ENCODE results near the gene GPR65. TPM values are rescaled to one million over a fixed set of nuclear protein-coding genes. Genes with fewer than 3 reads are reported as not detected.

The GPR65 gene
- total RNA-seq, 1 donor from 2014 or later, result not detected

GRCh38 chr14:87967496-87967895 lies 37.4 kb upstream of the GPR65 start:
- Mint-ChIP-seq H3K27me3 (ENCODE audit: unreplicated experiment) (no peaks in the 10 kb centered on the region), H3K9me3 (ENCODE audit: unreplicated experiment) (no peaks in the 10 kb centered on the region), H3K36me3 (ENCODE audit: unreplicated experiment) (peaks cover 14% of the 10 kb centered on the region), H3K27ac (ENCODE audit: unreplicated experiment) (no peak overlapping the region), H3K4me1 (ENCODE audit: unreplicated experiment) (peaks cover 4% of the 10 kb centered on the region), H3K4me3 (ENCODE audit: unreplicated experiment) (no peak overlapping the region)
- DNase-seq (ENCODE audit: extremely low spot score, unreplicated experiment), result no peak
- no peak for TF ChIP-seq CTCF (IDR thresholded peaks at IDR 0.05)

GRCh38 chr14:87971010-87971409 lies 33.9 kb upstream of the GPR65 start:
- Mint-ChIP-seq H3K27ac (ENCODE audit: unreplicated experiment) (no peak overlapping the region), H3K27me3 (ENCODE audit: unreplicated experiment) (no peaks in the 10 kb centered on the region), H3K36me3 (ENCODE audit: unreplicated experiment) (peaks cover 11% of the 10 kb centered on the region), H3K9me3 (ENCODE audit: unreplicated experiment) (no peaks in the 10 kb centered on the region), H3K4me3 (ENCODE audit: unreplicated experiment) (no peak overlapping the region), H3K4me1 (ENCODE audit: unreplicated experiment) (peaks cover 4% of the 10 kb centered on the region)
- DNase-seq (ENCODE audit: extremely low spot score, unreplicated experiment), result no peak
- no peak for TF ChIP-seq CTCF (IDR thresholded peaks at IDR 0.05)

- H3K36me3 Mint-ChIP-seq (ENCODE audit: unreplicated experiment), result peaks cover 19% of the 10 kb centered on the region
- H3K4me1 Mint-ChIP-seq (ENCODE audit: unreplicated experiment), result no peaks in the 10 kb centered on the region
- H3K27ac Mint-ChIP-seq (ENCODE audit: unreplicated experiment), result no peak overlapping the region
- no peak for TF ChIP-seq CTCF (IDR thresholded peaks at IDR 0.05)
- no peaks in the 10 kb centered on the region for H3K9me3 Mint-ChIP-seq (ENCODE audit: unreplicated experiment)
- DNase-seq (ENCODE audit: extremely low spot score, unreplicated experiment), result no peak
- H3K4me3 Mint-ChIP-seq (ENCODE audit: unreplicated experiment), result no peak overlapping the region
- no peaks in the 10 kb centered on the region for H3K27me3 Mint-ChIP-seq (ENCODE audit: unreplicated experiment)
Measured at GRCh38 chr14:87975636-87976035, 29.3 kb upstream of the GPR65 start.

GRCh38 chr14:87979689-87980088 lies 25.2 kb upstream of the GPR65 start:
- Mint-ChIP-seq H3K4me1 (ENCODE audit: unreplicated experiment) (no peaks in the 10 kb centered on the region), H3K36me3 (ENCODE audit: unreplicated experiment) (peaks cover 23% of the 10 kb centered on the region)

More at GRCh38 chr14:87979689-87980088, 25.2 kb upstream of the GPR65 start:
- no peak overlapping the region for H3K27ac Mint-ChIP-seq (ENCODE audit: unreplicated experiment)
- H3K4me3 Mint-ChIP-seq (ENCODE audit: unreplicated experiment), result no peak overlapping the region
- no peaks in the 10 kb centered on the region for H3K27me3 Mint-ChIP-seq (ENCODE audit: unreplicated experiment)
- no peak for TF ChIP-seq CTCF (IDR thresholded peaks at IDR 0.05)
- H3K9me3 Mint-ChIP-seq (ENCODE audit: unreplicated experiment), result no peaks in the 10 kb centered on the region
- no peak for DNase-seq (ENCODE audit: extremely low spot score, unreplicated experiment)

Data from osteocyte (in vitro differentiated cells).